CD14-positive monocyte (primary cell): Measurements from ENCODE around the gene INS. TPM values are rescaled to one million over a fixed set of nuclear protein-coding genes. Genes with fewer than 3 reads are reported as not detected.

ENCODE experiments used
- DNase-seq, 3 donors: peaks; one replicate each; pipeline ENCODE4 v3.0.0-alpha.2; 2011 to 2022
- H2AFZ ChIP-seq: 2 replicates; pipeline ENCODE4 v1.6.0; 2012; ENCODE audit warnings: mild to moderate bottlenecking, low read depth, low read length, inconsistent platforms; ENCODE audit not compliant: insufficient read depth, poor library complexity, severe bottlenecking
- H3K27ac ChIP-seq, 2 donors: 1 replicate in 1 of 2; 2 replicates in 1 of 2; pipeline ENCODE4 v1.5.1; 2012 to 2013; ENCODE audit warnings: low read length in 2 of 2, control low read depth in 1 of 2, inconsistent platforms in 1 of 2, low read depth in 1 of 2, mild to moderate bottlenecking in 1 of 2
- H3K27me3 ChIP-seq, 2 donors: one replicate each; pipeline versions ENCODE4 v1.6.0 to v1.6.1; 2011 to 2013; ENCODE audit warnings: low read length in 2 of 2; ENCODE audit not compliant: control insufficient read depth in 2 of 2, insufficient read depth in 2 of 2
- H3K36me3 ChIP-seq, 2 donors: replicated peaks in 1 of 2; 1 replicate in 1 of 2; 2 replicates in 1 of 2; pipeline versions ENCODE4 v1.5.1 to v1.6.1; 2012 to 2013; ENCODE audit warnings: low read length in 2 of 2, control low read depth in 1 of 2, inconsistent platforms in 1 of 2, mild to moderate bottlenecking in 1 of 2; ENCODE audit not compliant: insufficient read depth in 2 of 2, control insufficient read depth in 1 of 2
- H3K4me1 ChIP-seq, 2 donors: 1 replicate in 1 of 2; 2 replicates in 1 of 2; pipeline versions ENCODE4 v1.5.1 to v1.6.1; 2012 to 2013; ENCODE audit warnings: low read length in 2 of 2, control low read depth in 1 of 2, inconsistent platforms in 1 of 2, mild to moderate bottlenecking in 1 of 2, moderate library complexity in 1 of 2; ENCODE audit not compliant: insufficient read depth in 2 of 2, control insufficient read depth in 1 of 2
- H3K4me2 ChIP-seq: replicated peaks from 2 replicates; pipeline ENCODE3; 2012; ENCODE audit warnings: low read length, moderate library complexity, mild to moderate bottlenecking; ENCODE audit not compliant: poor library complexity, severe bottlenecking; ENCODE audit errors: extremely low read depth
- H3K4me3 ChIP-seq, 3 experiments: fragments of 200-600 bp in 1 of 3; sonication (generic) in 1 of 3; replicated peaks in 1 of 3; 1 replicate in 2 of 3; 2 replicates in 1 of 3; pipeline ENCODE4 v1.5.1; 2011 to 2013; ENCODE audit warnings: low read length in 3 of 3, mild to moderate bottlenecking in 3 of 3, control low read depth in 2 of 3, low read depth in 2 of 3, inconsistent platforms in 1 of 3, moderate library complexity in 1 of 3
- H3K79me2 ChIP-seq: 2 replicates; pipeline ENCODE4 v1.6.0; 2012; ENCODE audit warnings: mild to moderate bottlenecking, control low read depth, inconsistent platforms, low read length, moderate library complexity; ENCODE audit not compliant: insufficient read depth
- H3K9ac ChIP-seq: 2 replicates; pipeline ENCODE4 v1.6.0; 2017; ENCODE audit warnings: low read length, mild to moderate bottlenecking; ENCODE audit not compliant: insufficient read depth, poor library complexity, severe bottlenecking
- H3K9me3 ChIP-seq, 2 donors: replicated peaks in 1 of 2; 1 replicate in 1 of 2; 2 replicates in 1 of 2; pipeline versions ENCODE4 v1.5.1 to v1.6.1; 2012 to 2013; ENCODE audit warnings: low read length in 2 of 2, control low read depth in 1 of 2; ENCODE audit not compliant: control insufficient read depth in 1 of 2, insufficient read depth in 1 of 2
- H4K20me1 ChIP-seq: 2 replicates; pipeline ENCODE4 v1.6.0; 2012; ENCODE audit warnings: mild to moderate bottlenecking, low read length, control low read depth, moderate library complexity; ENCODE audit not compliant: insufficient read depth
- H3K27ac Mint-ChIP-seq, 7 donors: one replicate each; pipeline ENCODE4 v1.8.0; 2020; ENCODE audit warnings: mild to moderate bottlenecking in 7 of 7, mixed read lengths in 7 of 7, moderate library complexity in 6 of 7, inconsistent platforms in 2 of 7
- H3K27me3 Mint-ChIP-seq, 3 donors: one replicate each; pipeline ENCODE4 v1.8.0; 2021 to 2022; ENCODE audit warnings: low read depth in 3 of 3, mild to moderate bottlenecking in 3 of 3, mixed read lengths in 3 of 3, moderate library complexity in 3 of 3, inconsistent platforms in 1 of 3
- H3K36me3 Mint-ChIP-seq, 2 donors: one replicate each; pipeline ENCODE4 v1.8.0; 2020; ENCODE audit warnings: mixed read lengths in 2 of 2, inconsistent platforms in 1 of 2, mild to moderate bottlenecking in 1 of 2
- H3K4me1 Mint-ChIP-seq: one replicate; pipeline ENCODE4 v1.8.0; 2020; ENCODE audit warnings: mild to moderate bottlenecking, mixed read lengths
- H3K4me3 Mint-ChIP-seq, 2 donors: one replicate each; pipeline ENCODE4 v1.8.0; 2020; ENCODE audit warnings: mild to moderate bottlenecking in 2 of 2, mixed read lengths in 2 of 2, moderate library complexity in 1 of 2
- H3K9me3 Mint-ChIP-seq, 7 donors: one replicate each; pipeline ENCODE4 v1.8.0; 2020 to 2022; ENCODE audit warnings: mixed read lengths in 7 of 7, mild to moderate bottlenecking in 6 of 7, moderate library complexity in 6 of 7, inconsistent platforms in 2 of 7
- CTCF ChIP-seq: fragments of 200-600 bp; IDR thresholded peaks from one replicate; pipeline ENCODE4 v1.8.0; 2022; ENCODE audit warnings: antibody characterized with exemption, mild to moderate bottlenecking
- WGBS: methylation state at CpG from one replicate; pipeline ENCODE4 v1.1.5; 2013; ENCODE audit warnings: missing lambda C conversion rate; ENCODE audit not compliant: insufficient coverage; 5-methylcytosine and 5-hydroxymethylcytosine counted together
- intact Hi-C, 2 donors: fragments of 100-400 bp; cut with micrococcal nuclease; formaldehyde crosslinking; loops; one replicate each; pipeline versions ENCODE4 v1.15.0 to v1.15.1; 2023
- polyA plus RNA-seq, 3 donors: library from polyadenylated mRNA; depleted of rRNA in 1 of 3; unstranded in 2 of 3; stranded (reverse) in 1 of 3; fragments of 300-500 nt in 2 of 3; fragments of >200 nt in 1 of 3; fragmentation: Illumina TruSeq in 2 of 3; gene quantifications; 1 replicate in 2 of 3; 2 replicates in 1 of 3; pipeline ENCODE4 v1.2.3, GENCODE V29; 2012 to 2021

INS gene
- polyA plus RNA-seq, 3 donors, result not detected

GRCh38 chr11:2149460-2149859 lies 11.5 kb downstream of the INS start:
- Histone ChIP-seq H3K36me3 (no peaks in the 10 kb centered on the region), H3K27ac (no peak overlapping the region), H3K9me3 (peaks cover 0 to 8% of the 10 kb centered on the region in 2 donors), H3K4me3 (no peak overlapping the region), H3K4me2 (no peak overlapping the region), H4K20me1 (no peaks in the 10 kb centered on the region), H3K4me1 (peaks cover 5 to 7% of the 10 kb centered on the region in 2 donors), H3K79me2 (no peaks in the 10 kb centered on the region), H2AFZ (no peak overlapping the region), H3K9ac (no peak overlapping the region), H3K27me3 (peaks cover 6 to 64% of the 10 kb centered on the region in 2 donors)
- H3K4me3 Mint-ChIP-seq, result no peak overlapping the region
- H3K27ac Mint-ChIP-seq, result no peak overlapping the region
- TF ChIP-seq CTCF, result no peak
- peaks cover 0 to 5% (median 2%) of the 10 kb centered on the region in 7 donors for H3K9me3 Mint-ChIP-seq
- intact Hi-C loops, result loop anchor here in 1 of 2 donors (5.0 kb wide), 1 partner anchor 317 kb away; the partner anchor contains the start of gene SYT8
- peaks cover 57 to 83% (median 65%) of the 10 kb centered on the region in 3 donors for H3K27me3 Mint-ChIP-seq
- WGBS, result 76% methylated on average over 4 of the region's 8 CpGs
- H3K36me3 Mint-ChIP-seq, result no peaks in the 10 kb centered on the region
- peaks cover 12% of the 10 kb centered on the region for H3K4me1 Mint-ChIP-seq
- no peak for DNase-seq

GRCh38 chr11:2148595-2148994 lies 12.4 kb downstream of the INS start:
- Histone ChIP-seq H3K36me3 (no peaks in the 10 kb centered on the region), H4K20me1 (no peaks in the 10 kb centered on the region), H3K4me2 (no peak overlapping the region), H3K27me3 (peaks cover 7 to 72% of the 10 kb centered on the region in 2 donors), H3K79me2 (no peaks in the 10 kb centered on the region), H3K4me1 (peaks cover 5 to 7% of the 10 kb centered on the region in 2 donors), H3K27ac (no peak overlapping the region), H3K9ac (no peak overlapping the region), H3K4me3 (no peak overlapping the region), H3K9me3 (peaks cover 0 to 8% of the 10 kb centered on the region in 2 donors), H2AFZ (no peak overlapping the region)
- no peak for DNase-seq
- Mint-ChIP-seq H3K4me1 (peaks cover 8% of the 10 kb centered on the region), H3K36me3 (no peaks in the 10 kb centered on the region), H3K4me3 (no peak overlapping the region), H3K9me3 (peaks cover 0 to 6% (median 2%) of the 10 kb centered on the region in 7 donors), H3K27me3 (peaks cover 63 to 86% (median 70%) of the 10 kb centered on the region in 3 donors), H3K27ac (no peak overlapping the region)
- intact Hi-C loops, result loop anchor here in 1 of 2 donors (5.0 kb wide), 1 partner anchor 316 kb away; the partner anchor contains the start of gene SYT8
- no peak for TF ChIP-seq CTCF
- WGBS, result 66% methylated on average over 2 of the region's 5 CpGs
